ENCODE results near the gene DENND2A. TPM values are rescaled to one million over a fixed set of nuclear protein-coding genes. Genes with fewer than 3 reads are reported as not detected.

DENND2A gene
- total and polyA plus RNA-seq, 4 donors = 1.2 to 7.4 (median 2.3) TPM

- H3K4me3 ChIP-seq (ENCODE audit: low read depth in 1 of 3, low read length in 3 of 3) = no peak overlapping the region
- peak; percentile 61 for DNase-seq (ENCODE audit: low spot score)
Observed at GRCh38 chr7:140540136-140540777, 100.4 kb downstream of the DENND2A start.

GRCh38 chr7:140539461-140539860 lies 101.2 kb downstream of the DENND2A start:
- TF ChIP-seq RXRA (IDR thresholded peaks at IDR 0.05) (no peak), RAD21 (IDR thresholded peaks at IDR 0.05) (no peak), ZBTB33 (IDR thresholded peaks at IDR 0.05) (no peak), CTCF (IDR thresholded peaks at IDR 0.05; ENCODE audit: low read depth, low read length, missing input control) (no peak), YY1 (IDR thresholded peaks at IDR 0.05) (no peak), TAF1 (conservative IDR thresholded peaks at IDR 0.05) (no peak), JUND (IDR thresholded peaks at IDR 0.05) (no peak), NR2F2 (IDR thresholded peaks at IDR 0.05) (no peak), HNF4A (conservative IDR thresholded peaks at IDR 0.05) (no peak), GABPA (IDR thresholded peaks at IDR 0.05 in 1 of 2, conservative IDR thresholded peaks at IDR 0.05 in 1 of 2) (no peak), SP1 (IDR thresholded peaks at IDR 0.05) (no peak), ATF3 (IDR thresholded peaks at IDR 0.05) (no peak), FOXA1 (IDR thresholded peaks at IDR 0.05) (no peak), MAX (IDR thresholded peaks at IDR 0.05) (no peak), EGR1 (IDR thresholded peaks at IDR 0.05; ENCODE audit: low read depth in 2 of 2) (no peak)
- no peaks in the 10 kb centered on the region for H3K9me3 ChIP-seq (ENCODE audit: control insufficient read depth in 4 of 4, low read length in 3 of 4)
- H3K27ac ChIP-seq (ENCODE audit: low read depth in 1 of 2, low read length in 2 of 2) = no peak overlapping the region
- H3K4me1 ChIP-seq (ENCODE audit: control insufficient read depth in 4 of 4, insufficient read depth in 4 of 4, low read length in 3 of 4) = peaks cover 0 to 24% (median 13%) of the 10 kb centered on the region in 4 donors
- no peak for DNase-seq (ENCODE audit: low spot score)
- H3K4me3 ChIP-seq (ENCODE audit: low read depth in 1 of 3, low read length in 3 of 3) = no peak overlapping the region
- H3K9ac ChIP-seq (ENCODE audit: low read depth in 1 of 2, low read length in 2 of 2) = no peak overlapping the region
- no peaks in the 10 kb centered on the region for H3K27me3 ChIP-seq (ENCODE audit: control insufficient read depth in 4 of 4, insufficient read depth in 4 of 4, low read length in 3 of 4)
- H3K36me3 ChIP-seq (ENCODE audit: control insufficient read depth in 4 of 4, insufficient read depth in 3 of 4, low read depth in 1 of 4, low read length in 3 of 4) = no peaks in the 10 kb centered on the region
- WGBS = 91% methylated on average over 18 of the region's 18 CpGs

More at GRCh38 chr7:140540136-140540777, 100.4 kb downstream of the DENND2A start:
- TF ChIP-seq EGR1 (IDR thresholded peaks at IDR 0.05; ENCODE audit: low read depth in 2 of 2) (peak in 1 of 2 donors; percentile 59), SP1 (IDR thresholded peaks at IDR 0.05) (peak; percentile 94), JUND (IDR thresholded peaks at IDR 0.05) (no peak), HNF4G (IDR thresholded peaks at IDR 0.05) (peak; percentile 69), HNF4A (conservative IDR thresholded peaks at IDR 0.05) (peak; percentile 74 to 94), RXRA (IDR thresholded peaks at IDR 0.05) (peak; percentile 27 to 75), YY1 (IDR thresholded peaks at IDR 0.05) (no peak)
- Histone ChIP-seq H3K9me3 (ENCODE audit: control insufficient read depth in 4 of 4, low read length in 3 of 4) (no peaks in the 10 kb centered on the region), H3K27ac (ENCODE audit: low read depth in 1 of 2, low read length in 2 of 2) (peak overlapping the region; percentile 45 to 68), H3K9ac (ENCODE audit: low read depth in 1 of 2, low read length in 2 of 2) (no peak overlapping the region), H3K36me3 (ENCODE audit: control insufficient read depth in 4 of 4, insufficient read depth in 3 of 4, low read depth in 1 of 4, low read length in 3 of 4) (no peaks in the 10 kb centered on the region), H3K27me3 (ENCODE audit: control insufficient read depth in 4 of 4, insufficient read depth in 4 of 4, low read length in 3 of 4) (no peaks in the 10 kb centered on the region), H3K4me1 (ENCODE audit: control insufficient read depth in 4 of 4, insufficient read depth in 4 of 4, low read length in 3 of 4) (peaks cover 0 to 26% (median 15%) of the 10 kb centered on the region in 4 donors)
- 65% methylated on average over 18 of the region's 18 CpGs for WGBS

Measured in liver (tissue), 9 donors.